ENCODE measurements around the gene RNF115.

Gene RNF115

GRCh38 chr1:145710291-145711027, 113.4 kb downstream of the RNF115 start:
- Mint-ChIP-seq H3K27me3 (no peaks in the 10 kb centered on the region), H3K36me3 (ENCODE audit: insufficient read depth) (peaks cover 2% of the 10 kb centered on the region), H3K9me3 (no peaks in the 10 kb centered on the region), H3K4me1 (peaks cover 7% of the 10 kb centered on the region), H3K27ac (ENCODE audit: low read depth) (no peak overlapping the region), H3K4me3 (no peak overlapping the region)
- DNase-seq (ENCODE audit: low spot score in 2 of 2) (no peak), ATAC-seq (replicated peaks; ENCODE audit: extremely low read depth, poor library complexity, severe bottlenecking) (no peak)

GRCh38 chr1:145708063-145708462, 115.8 kb downstream of the RNF115 start:
- H3K9me3 Mint-ChIP-seq: no peaks in the 10 kb centered on the region
- H3K36me3 Mint-ChIP-seq (ENCODE audit: insufficient read depth): peaks cover 3% of the 10 kb centered on the region
- no peaks in the 10 kb centered on the region for H3K27me3 Mint-ChIP-seq
- DNase-seq (ENCODE audit: low spot score in 2 of 2) (no peak), ATAC-seq (replicated peaks; ENCODE audit: extremely low read depth, poor library complexity, severe bottlenecking) (no peak)
- H3K27ac Mint-ChIP-seq (ENCODE audit: low read depth): no peak overlapping the region
- H3K4me3 Mint-ChIP-seq: no peak overlapping the region
- H3K4me1 Mint-ChIP-seq: no peaks in the 10 kb centered on the region

DNA sequence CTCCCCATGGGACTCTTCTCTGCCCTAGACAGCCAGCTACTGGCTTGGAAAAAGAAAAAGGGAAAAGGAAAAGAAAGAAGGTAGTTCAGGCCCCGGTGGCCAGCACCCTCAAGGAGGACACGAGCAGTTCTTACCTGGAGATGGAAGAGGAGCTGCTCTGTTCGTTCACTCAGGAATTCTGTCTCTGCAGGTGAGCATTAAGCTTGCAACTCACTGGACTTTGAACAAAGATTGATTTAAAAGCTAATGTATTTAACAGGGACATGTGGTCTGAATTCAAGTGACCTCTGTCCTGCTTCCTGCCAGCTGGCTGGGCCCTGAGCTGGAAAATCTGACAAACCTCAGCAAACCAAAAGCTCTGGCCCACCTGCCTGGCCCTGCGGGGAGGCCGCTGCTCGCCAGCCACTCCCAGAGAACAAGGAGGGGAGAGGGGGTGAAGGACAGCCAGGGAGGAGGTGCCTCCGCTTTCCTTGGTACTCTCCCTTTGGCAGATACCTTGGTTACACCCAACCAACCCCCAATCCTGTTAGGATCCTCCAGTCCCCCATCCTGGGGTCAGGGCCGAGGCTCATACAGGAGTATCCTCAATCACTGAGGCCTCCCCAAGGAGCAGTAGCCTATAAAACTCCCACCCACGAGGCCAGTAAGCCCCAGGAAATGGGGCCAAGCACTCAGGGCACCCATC, 116.6 kb downstream of the RNF115 start, which contains the start of gene PDZK1:
TSS of gene PDZK1 (minus strand) at position 186 of the 685 bp plus-strand sequence. CDS start 19,347 bp downstream, outside the sequence.
- H3K27ac Mint-ChIP-seq (ENCODE audit: low read depth): no peak within 1 kb of the TSS
- ATAC-seq (replicated peaks; ENCODE audit: extremely low read depth, poor library complexity, severe bottlenecking) (no peak), DNase-seq (ENCODE audit: low spot score in 2 of 2) (no peak)
- no peaks in the 10 kb centered on the region for H3K4me1 Mint-ChIP-seq
- H3K27me3 Mint-ChIP-seq: no peaks in the 10 kb centered on the region
- H3K4me3 Mint-ChIP-seq: no peak within 1 kb of the TSS
- H3K36me3 Mint-ChIP-seq (ENCODE audit: insufficient read depth): peaks cover 3% of the 10 kb centered on the region
- no peaks in the 10 kb centered on the region for H3K9me3 Mint-ChIP-seq

DNA sequence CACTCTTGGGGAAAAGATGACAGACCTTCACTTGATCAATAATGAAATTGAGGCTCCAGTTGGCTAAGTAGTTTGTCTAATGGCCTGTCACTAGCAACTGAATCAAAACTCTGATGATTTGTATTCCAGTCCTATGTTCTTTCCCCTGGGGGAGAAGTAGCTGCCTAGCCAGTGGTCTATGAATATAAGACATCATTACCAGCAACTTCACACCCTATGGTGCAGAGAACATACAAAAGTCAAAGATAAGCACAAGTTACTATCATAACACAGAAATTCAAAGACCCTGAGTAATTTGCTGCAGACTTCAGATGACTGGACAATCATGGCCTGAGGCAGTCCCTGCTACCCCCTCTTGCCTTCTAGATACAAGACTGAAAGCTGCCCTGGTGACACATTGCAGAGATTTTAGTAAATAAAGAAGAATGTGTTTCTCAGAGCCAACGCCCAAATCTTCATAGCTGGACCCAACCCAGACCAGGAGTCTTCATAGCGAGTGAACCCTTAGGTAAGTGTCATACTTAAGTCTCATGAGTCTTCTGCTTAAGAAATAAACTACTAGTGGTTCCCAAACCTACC, 117.7 kb downstream of the RNF115 start:
- Mint-ChIP-seq H3K9me3 (no peaks in the 10 kb centered on the region), H3K27me3 (no peaks in the 10 kb centered on the region), H3K36me3 (ENCODE audit: insufficient read depth) (peaks cover 3% of the 10 kb centered on the region), H3K4me1 (no peaks in the 10 kb centered on the region), H3K27ac (ENCODE audit: low read depth) (no peak overlapping the region), H3K4me3 (no peak overlapping the region)
- ATAC-seq (replicated peaks; ENCODE audit: extremely low read depth, poor library complexity, severe bottlenecking): no peak
- DNase-seq (ENCODE audit: low spot score in 2 of 2): no peak

DNA sequence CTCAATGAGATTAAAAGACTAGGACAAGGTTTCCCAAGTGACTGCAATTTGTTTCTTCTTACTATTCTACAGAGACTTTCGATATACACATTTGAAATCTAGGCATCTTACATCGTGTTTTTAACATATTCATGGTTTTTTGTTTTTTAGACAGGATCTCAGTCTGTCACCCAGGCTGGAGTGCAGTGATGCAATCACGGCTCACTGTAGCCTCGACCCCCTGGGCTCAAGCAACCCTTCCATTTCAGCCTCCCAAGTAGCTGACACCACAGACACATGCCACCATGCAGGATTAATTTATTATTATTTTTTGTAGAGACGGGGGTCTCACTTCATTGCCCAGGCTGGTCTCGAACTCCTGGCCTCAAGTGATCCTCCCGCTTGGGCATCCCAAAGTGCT, 118.3 kb downstream of the RNF115 start:
- Mint-ChIP-seq H3K4me1 (no peaks in the 10 kb centered on the region), H3K27ac (ENCODE audit: low read depth) (no peak overlapping the region), H3K27me3 (no peaks in the 10 kb centered on the region), H3K36me3 (ENCODE audit: insufficient read depth) (peaks cover 3% of the 10 kb centered on the region), H3K9me3 (no peaks in the 10 kb centered on the region), H3K4me3 (no peak overlapping the region)
- DNase-seq (ENCODE audit: low spot score in 2 of 2) (no peak), ATAC-seq (replicated peaks; ENCODE audit: extremely low read depth, poor library complexity, severe bottlenecking) (no peak)

GRCh38 chr1:145702826-145703225, 121.1 kb downstream of the RNF115 start:
- DNase-seq (ENCODE audit: low spot score in 2 of 2) (no peak), ATAC-seq (replicated peaks; ENCODE audit: extremely low read depth, poor library complexity, severe bottlenecking) (no peak)
- Mint-ChIP-seq H3K4me3 (no peak overlapping the region), H3K27ac (ENCODE audit: low read depth) (no peak overlapping the region), H3K27me3 (no peaks in the 10 kb centered on the region), H3K9me3 (no peaks in the 10 kb centered on the region), H3K36me3 (ENCODE audit: insufficient read depth) (peaks cover 5% of the 10 kb centered on the region), H3K4me1 (no peaks in the 10 kb centered on the region)

DNA sequence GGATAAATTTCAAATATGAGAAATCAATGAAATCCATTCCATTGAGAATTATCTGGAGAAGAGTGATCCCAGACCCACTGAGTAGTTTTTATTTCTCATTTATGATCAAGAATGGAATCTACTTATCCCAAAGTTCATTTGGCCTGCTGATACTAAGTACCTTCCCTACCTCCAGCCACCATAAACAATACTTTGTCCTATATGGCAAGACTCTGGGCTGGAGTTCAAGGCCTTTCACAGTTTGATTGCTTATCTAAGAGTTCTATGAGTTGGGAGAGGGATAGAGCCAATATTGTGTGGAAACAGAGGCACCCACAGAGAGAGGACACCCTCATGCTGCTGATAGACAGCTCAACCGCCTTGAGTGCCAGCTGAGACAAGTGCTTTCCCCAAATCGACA, 121.8 kb downstream of the RNF115 start:
- H3K27ac Mint-ChIP-seq (ENCODE audit: low read depth): no peak overlapping the region
- peaks cover 5% of the 10 kb centered on the region for H3K36me3 Mint-ChIP-seq (ENCODE audit: insufficient read depth)
- no peaks in the 10 kb centered on the region for H3K27me3 Mint-ChIP-seq
- no peaks in the 10 kb centered on the region for H3K9me3 Mint-ChIP-seq
- no peak for DNase-seq (ENCODE audit: low spot score in 2 of 2)
- ATAC-seq (replicated peaks; ENCODE audit: extremely low read depth, poor library complexity, severe bottlenecking): no peak
- no peaks in the 10 kb centered on the region for H3K4me1 Mint-ChIP-seq
- H3K4me3 Mint-ChIP-seq: no peak overlapping the region

DNA sequence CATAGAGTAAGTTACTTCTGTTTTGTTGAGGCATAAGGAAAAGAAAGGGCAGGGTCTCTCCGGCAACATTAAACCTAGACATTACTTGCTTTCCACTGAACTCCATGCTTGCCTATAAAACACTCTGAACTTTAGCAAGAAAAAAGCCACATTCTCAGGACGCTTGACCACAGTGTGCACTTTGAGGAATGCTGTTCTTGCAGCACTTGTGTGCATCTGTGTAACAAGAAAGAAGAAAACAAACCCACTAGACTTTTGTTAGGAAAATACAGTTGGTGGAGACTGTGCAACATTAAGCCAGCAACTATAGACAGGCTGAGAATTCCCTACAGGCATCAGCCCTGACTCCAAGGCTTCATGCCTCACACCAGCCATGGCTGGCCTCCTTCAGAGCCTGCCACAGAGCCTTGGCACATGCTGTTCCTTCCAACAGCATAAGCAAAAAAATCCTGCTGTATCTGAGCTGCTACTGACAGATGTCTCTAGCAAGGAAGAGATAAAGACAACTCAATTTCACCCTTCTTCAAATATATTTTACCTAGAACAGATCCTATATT, 122.5 kb downstream of the RNF115 start:
- DNase-seq (ENCODE audit: low spot score in 2 of 2) (no peak), ATAC-seq (replicated peaks; ENCODE audit: extremely low read depth, poor library complexity, severe bottlenecking) (no peak)
- H3K27me3 Mint-ChIP-seq: no peaks in the 10 kb centered on the region
- no peaks in the 10 kb centered on the region for H3K4me1 Mint-ChIP-seq
- H3K4me3 Mint-ChIP-seq: no peak overlapping the region
- H3K27ac Mint-ChIP-seq (ENCODE audit: low read depth): no peak overlapping the region
- peaks cover 5% of the 10 kb centered on the region for H3K36me3 Mint-ChIP-seq (ENCODE audit: insufficient read depth)
- H3K9me3 Mint-ChIP-seq: no peaks in the 10 kb centered on the region

GRCh38 chr1:145696630-145696960, 127.3 kb downstream of the RNF115 start:
- ATAC-seq (replicated peaks; ENCODE audit: extremely low read depth, poor library complexity, severe bottlenecking) (no peak), DNase-seq (ENCODE audit: low spot score in 2 of 2) (no peak)
- H3K27ac Mint-ChIP-seq (ENCODE audit: low read depth): no peak overlapping the region
- H3K27me3 Mint-ChIP-seq: no peaks in the 10 kb centered on the region
- no peaks in the 10 kb centered on the region for H3K9me3 Mint-ChIP-seq
- peaks cover 2% of the 10 kb centered on the region for H3K36me3 Mint-ChIP-seq (ENCODE audit: insufficient read depth)
- H3K4me1 Mint-ChIP-seq: peaks cover 8% of the 10 kb centered on the region
- no peak overlapping the region for H3K4me3 Mint-ChIP-seq

GRCh38 chr1:145695821-145696629, 127.9 kb downstream of the RNF115 start:
- no peak overlapping the region for H3K27ac Mint-ChIP-seq (ENCODE audit: low read depth)
- peaks cover 14% of the 10 kb centered on the region for H3K4me1 Mint-ChIP-seq
- DNase-seq (ENCODE audit: low spot score in 2 of 2) (no peak), ATAC-seq (replicated peaks; ENCODE audit: extremely low read depth, poor library complexity, severe bottlenecking) (no peak)
- peaks cover 2% of the 10 kb centered on the region for H3K36me3 Mint-ChIP-seq (ENCODE audit: insufficient read depth)
- H3K4me3 Mint-ChIP-seq: no peak overlapping the region
- H3K9me3 Mint-ChIP-seq: no peaks in the 10 kb centered on the region
- H3K27me3 Mint-ChIP-seq: no peaks in the 10 kb centered on the region

GRCh38 chr1:145692785-145693443, 131.0 kb downstream of the RNF115 start:
- Mint-ChIP-seq H3K9me3 (no peaks in the 10 kb centered on the region), H3K4me3 (no peak overlapping the region), H3K27ac (ENCODE audit: low read depth) (no peak overlapping the region), H3K4me1 (peaks cover 41% of the 10 kb centered on the region), H3K27me3 (no peaks in the 10 kb centered on the region), H3K36me3 (ENCODE audit: insufficient read depth) (no peaks in the 10 kb centered on the region)
- ATAC-seq (replicated peaks; ENCODE audit: extremely low read depth, poor library complexity, severe bottlenecking) (no peak), DNase-seq (ENCODE audit: low spot score in 2 of 2) (no peak)

All from central memory CD8-positive, alpha-beta T cell (primary cell).